Activated naive CD4-positive, alpha-beta T cell treated with anti-CD3 and anti-CD28 coated beads, Interleukin-2, amount 50 U/mL, for 24 hours (primary cell): ENCODE measurements around the gene OR10G7.
A peak's percentile ranks its signal among the peaks of the same experiment; 100 is the strongest.

Source experiments
- H3K27ac Mint-ChIP-seq: one replicate; pipeline ENCODE4 v1.8.0; 2021; ENCODE audit warnings: mild to moderate bottlenecking, mixed read lengths
- H3K27me3 Mint-ChIP-seq: one replicate; pipeline ENCODE4 v1.8.0; 2021; ENCODE audit warnings: mixed read lengths
- H3K36me3 Mint-ChIP-seq: one replicate; pipeline ENCODE4 v1.8.0; 2021; ENCODE audit warnings: mixed read lengths
- H3K4me1 Mint-ChIP-seq: one replicate; pipeline ENCODE4 v1.8.0; 2021; ENCODE audit warnings: mixed read lengths
- H3K4me3 Mint-ChIP-seq: one replicate; pipeline ENCODE4 v1.8.0; 2021; ENCODE audit warnings: mild to moderate bottlenecking, mixed read lengths
- H3K9me3 Mint-ChIP-seq: one replicate; pipeline ENCODE4 v1.8.0; 2021; ENCODE audit warnings: mixed read lengths

Gene OR10G7

GRCh38 chr11:124041254-124041653, at the start of gene OR10G7:
Gene OR10G7, minus strand, starts transcription at chr11:124041325. Its CDS starts 2,324 bp downstream, at chr11:124039001.
- no peaks in the 10 kb centered on the region for H3K4me1 Mint-ChIP-seq
- no peak within 1 kb of the TSS for H3K4me3 Mint-ChIP-seq

GRCh38 chr11:124085997-124086846, 45.1 kb upstream of the OR10G7 start:
- Mint-ChIP-seq H3K9me3 (no peaks in the 10 kb centered on the region), H3K27me3 (peaks cover 24% of the 10 kb centered on the region), H3K4me3 (no peak overlapping the region), H3K36me3 (no peaks in the 10 kb centered on the region), H3K27ac (no peak overlapping the region), H3K4me1 (no peaks in the 10 kb centered on the region)

More at GRCh38 chr11:124041254-124041653, at the start of gene OR10G7:
- Mint-ChIP-seq H3K9me3 (no peaks in the 10 kb centered on the region), H3K27me3 (peaks cover 7% of the 10 kb centered on the region), H3K36me3 (no peaks in the 10 kb centered on the region), H3K27ac (no peak within 1 kb of the TSS)

- Mint-ChIP-seq H3K27me3 (peaks cover 28% of the 10 kb centered on the region), H3K4me1 (no peaks in the 10 kb centered on the region), H3K27ac (no peak overlapping the region), H3K4me3 (no peak overlapping the region), H3K36me3 (no peaks in the 10 kb centered on the region), H3K9me3 (no peaks in the 10 kb centered on the region)
These were observed 44.5 kb upstream of the OR10G7 start for GRCh38 chr11:124085583-124085982.

- Mint-ChIP-seq H3K27me3 (peaks cover 31% of the 10 kb centered on the region), H3K4me3 (no peak overlapping the region), H3K9me3 (no peaks in the 10 kb centered on the region), H3K4me1 (no peaks in the 10 kb centered on the region), H3K36me3 (no peaks in the 10 kb centered on the region), H3K27ac (no peak overlapping the region)
These were observed 41.2 kb upstream of the OR10G7 start for GRCh38 chr11:124082371-124082770.

- no peak overlapping the region for H3K27ac Mint-ChIP-seq
- no peaks in the 10 kb centered on the region for H3K36me3 Mint-ChIP-seq
- H3K4me3 Mint-ChIP-seq = no peak overlapping the region
- peaks cover 5% of the 10 kb centered on the region for H3K4me1 Mint-ChIP-seq
- no peaks in the 10 kb centered on the region for H3K9me3 Mint-ChIP-seq
- peaks cover 35% of the 10 kb centered on the region for H3K27me3 Mint-ChIP-seq
These were observed 40.4 kb upstream of the OR10G7 start for GRCh38 chr11:124081483-124081882.

GRCh38 chr11:124080327-124081001, 39.3 kb upstream of the OR10G7 start:
- H3K4me3 Mint-ChIP-seq = no peak overlapping the region
- H3K4me1 Mint-ChIP-seq = peaks cover 8% of the 10 kb centered on the region
- H3K36me3 Mint-ChIP-seq = no peaks in the 10 kb centered on the region
- H3K9me3 Mint-ChIP-seq = no peaks in the 10 kb centered on the region
- no peak overlapping the region for H3K27ac Mint-ChIP-seq
- H3K27me3 Mint-ChIP-seq = peaks cover 38% of the 10 kb centered on the region

- H3K27me3 Mint-ChIP-seq = peaks cover 38% of the 10 kb centered on the region
- no peak overlapping the region for H3K4me3 Mint-ChIP-seq
These were observed 38.7 kb upstream of the OR10G7 start for GRCh38 chr11:124079631-124080326.

GRCh38 chr11:124078591-124078990, 37.5 kb upstream of the OR10G7 start:
- Mint-ChIP-seq H3K27me3 (peaks cover 41% of the 10 kb centered on the region), H3K4me3 (no peak overlapping the region), H3K4me1 (peaks cover 8% of the 10 kb centered on the region), H3K27ac (no peak overlapping the region), H3K36me3 (no peaks in the 10 kb centered on the region), H3K9me3 (no peaks in the 10 kb centered on the region)

More at GRCh38 chr11:124079631-124080326, 38.7 kb upstream of the OR10G7 start:
- H3K4me1 Mint-ChIP-seq = peaks cover 8% of the 10 kb centered on the region
- no peaks in the 10 kb centered on the region for H3K36me3 Mint-ChIP-seq
- H3K9me3 Mint-ChIP-seq = no peaks in the 10 kb centered on the region
- H3K27ac Mint-ChIP-seq = no peak overlapping the region

- H3K4me1 Mint-ChIP-seq = peaks cover 8% of the 10 kb centered on the region
- H3K36me3 Mint-ChIP-seq = no peaks in the 10 kb centered on the region
- no peaks in the 10 kb centered on the region for H3K9me3 Mint-ChIP-seq
- H3K27me3 Mint-ChIP-seq = peaks cover 39% of the 10 kb centered on the region
- no peak overlapping the region for H3K27ac Mint-ChIP-seq
- H3K4me3 Mint-ChIP-seq = no peak overlapping the region
These were observed 36.1 kb upstream of the OR10G7 start for GRCh38 chr11:124077266-124077665.

GRCh38 chr11:124075841-124076651, 34.9 kb upstream of the OR10G7 start:
- Mint-ChIP-seq H3K4me1 (peaks cover 8% of the 10 kb centered on the region), H3K27me3 (peaks cover 37% of the 10 kb centered on the region), H3K9me3 (no peaks in the 10 kb centered on the region), H3K4me3 (peak overlapping the region; percentile 54), H3K27ac (no peak overlapping the region), H3K36me3 (no peaks in the 10 kb centered on the region)

GRCh38 chr11:124075492-124075840, 34.3 kb upstream of the OR10G7 start:
- Mint-ChIP-seq H3K9me3 (no peaks in the 10 kb centered on the region), H3K27ac (no peak overlapping the region), H3K36me3 (no peaks in the 10 kb centered on the region), H3K4me3 (no peak overlapping the region), H3K4me1 (peaks cover 8% of the 10 kb centered on the region), H3K27me3 (peaks cover 36% of the 10 kb centered on the region)

GRCh38 chr11:124074554-124074953, 33.4 kb upstream of the OR10G7 start:
- Mint-ChIP-seq H3K27me3 (peaks cover 35% of the 10 kb centered on the region), H3K4me3 (no peak overlapping the region), H3K4me1 (peaks cover 9% of the 10 kb centered on the region), H3K27ac (no peak overlapping the region), H3K9me3 (no peaks in the 10 kb centered on the region), H3K36me3 (no peaks in the 10 kb centered on the region)

GRCh38 chr11:124072147-124072546, 31.0 kb upstream of the OR10G7 start:
- H3K4me3 Mint-ChIP-seq = no peak overlapping the region
- H3K9me3 Mint-ChIP-seq = no peaks in the 10 kb centered on the region
- H3K36me3 Mint-ChIP-seq = no peaks in the 10 kb centered on the region
- H3K4me1 Mint-ChIP-seq = peaks cover 19% of the 10 kb centered on the region
- H3K27me3 Mint-ChIP-seq = peaks cover 36% of the 10 kb centered on the region
- H3K27ac Mint-ChIP-seq = no peak overlapping the region

GRCh38 chr11:124071623-124071948, 30.5 kb upstream of the OR10G7 start:
- Mint-ChIP-seq H3K4me1 (peaks cover 15% of the 10 kb centered on the region), H3K27me3 (peaks cover 36% of the 10 kb centered on the region), H3K9me3 (no peaks in the 10 kb centered on the region), H3K36me3 (no peaks in the 10 kb centered on the region), H3K27ac (no peak overlapping the region), H3K4me3 (no peak overlapping the region)

- Mint-ChIP-seq H3K27ac (no peak overlapping the region), H3K4me1 (peaks cover 10% of the 10 kb centered on the region)
These were observed 29.9 kb upstream of the OR10G7 start for GRCh38 chr11:124070915-124071622.

More at GRCh38 chr11:124070915-124071622, 29.9 kb upstream of the OR10G7 start:
- no peaks in the 10 kb centered on the region for H3K9me3 Mint-ChIP-seq
- no peaks in the 10 kb centered on the region for H3K36me3 Mint-ChIP-seq
- H3K27me3 Mint-ChIP-seq = peaks cover 36% of the 10 kb centered on the region
- H3K4me3 Mint-ChIP-seq = no peak overlapping the region
